ENCODE data around the gene CELSR1.

Gene CELSR1

GRCh38 chr22:46574993-46575910 is 37.8 kb upstream of the CELSR1 start:
- DNase-seq, result no peak

- no peak for DNase-seq
Observed at GRCh38 chr22:46574438-46574992, 37.1 kb upstream of the CELSR1 start.

GRCh38 chr22:46573781-46574437 is 36.5 kb upstream of the CELSR1 start:
- DNase-seq, result no peak

- DNase-seq, result no peak
Observed at GRCh38 chr22:46572911-46573780, 35.7 kb upstream of the CELSR1 start.

GRCh38 chr22:46571642-46572250 is 34.3 kb upstream of the CELSR1 start:
- DNase-seq, result no peak

GRCh38 chr22:46569848-46570695 is 32.7 kb upstream of the CELSR1 start:
- DNase-seq, result no peak

- DNase-seq, result no peak
Observed at GRCh38 chr22:46569055-46569847, 31.8 kb upstream of the CELSR1 start.

GRCh38 chr22:46568102-46568809 is 30.8 kb upstream of the CELSR1 start:
- no peak for DNase-seq

- no peak for DNase-seq
Observed at GRCh38 chr22:46567471-46567870, 30.1 kb upstream of the CELSR1 start.

GRCh38 chr22:46564084-46564714 is 26.8 kb upstream of the CELSR1 start:
- DNase-seq, result no peak

- DNase-seq, result peak; percentile 47
Observed at GRCh38 chr22:46563381-46564083, 26.1 kb upstream of the CELSR1 start.

- no peak for DNase-seq
Observed at GRCh38 chr22:46561435-46561905, 24.1 kb upstream of the CELSR1 start.

- no peak for DNase-seq
Observed at GRCh38 chr22:46560696-46561295, 23.4 kb upstream of the CELSR1 start.

- no peak for DNase-seq
Observed at GRCh38 chr22:46557736-46558480, 20.5 kb upstream of the CELSR1 start.

- DNase-seq, result no peak
Observed at GRCh38 chr22:46556775-46557174, 19.4 kb upstream of the CELSR1 start.

- no peak for DNase-seq
Observed at GRCh38 chr22:46553189-46553588, 15.8 kb upstream of the CELSR1 start.

GRCh38 chr22:46551996-46552395 is 14.6 kb upstream of the CELSR1 start:
- no peak for DNase-seq

All from NCI-H510A treated with DMSO at 0.1 percent for 48 hours (cell line).